Cardiac fibroblast (primary cell): ENCODE measurements around the gene ZNF304.
A peak's percentile ranks its signal among the peaks of the same experiment; 100 is the strongest.

Experiments used
- DNase-seq, 2 donors: peaks; one replicate each; pipeline versions ENCODE4 v3.0.0 to v3.0.0-alpha.2; 2010; ENCODE audit warnings: low read depth in 2 of 2
- H3K4me3 ChIP-seq, 2 donors: replicated peaks in 1 of 2; 1 replicate in 1 of 2; 2 replicates in 1 of 2; pipeline ENCODE4 v1.5.1; 2011; ENCODE audit warnings: low read depth in 2 of 2, low read length in 2 of 2, mild to moderate bottlenecking in 2 of 2, moderate library complexity in 1 of 2
- CTCF ChIP-seq: IDR thresholded peaks from one replicate; pipeline ENCODE4 v1.5.1; 2011; ENCODE audit warnings: low read depth, mild to moderate bottlenecking, low read length, inconsistent platforms

Gene ZNF304

GRCh38 chr19:57314146-57314545, 36.9 kb upstream of the ZNF304 start:
- H3K4me3 ChIP-seq = no peak overlapping the region
- DNase-seq = no peak
- no peak for TF ChIP-seq CTCF

DNA sequence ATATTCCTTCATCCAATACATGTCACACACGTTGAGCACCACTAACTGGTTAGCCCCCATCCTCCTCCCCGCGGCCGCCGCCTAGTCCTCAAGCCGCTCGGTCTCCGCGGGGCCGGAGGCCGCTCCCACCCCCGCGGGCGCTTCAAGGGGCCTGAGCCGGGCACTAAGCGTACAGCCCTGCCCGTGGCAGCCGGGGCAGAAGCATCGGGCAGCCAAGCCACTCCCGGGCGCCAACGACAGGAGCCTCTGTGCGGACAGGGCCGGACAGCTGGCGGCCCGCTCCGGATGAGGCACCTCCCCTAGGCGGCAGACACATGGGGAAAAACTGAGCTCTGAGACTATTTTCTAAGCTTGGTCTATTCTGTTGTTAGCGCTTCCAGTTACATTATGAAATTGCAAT, 33.6 kb upstream of the ZNF304 start:
- DNase-seq = peak in 1 of 2 donors; percentile 12
- TF ChIP-seq CTCF = no peak
- peak overlapping the region; percentile 8 to 16 for H3K4me3 ChIP-seq

DNA sequence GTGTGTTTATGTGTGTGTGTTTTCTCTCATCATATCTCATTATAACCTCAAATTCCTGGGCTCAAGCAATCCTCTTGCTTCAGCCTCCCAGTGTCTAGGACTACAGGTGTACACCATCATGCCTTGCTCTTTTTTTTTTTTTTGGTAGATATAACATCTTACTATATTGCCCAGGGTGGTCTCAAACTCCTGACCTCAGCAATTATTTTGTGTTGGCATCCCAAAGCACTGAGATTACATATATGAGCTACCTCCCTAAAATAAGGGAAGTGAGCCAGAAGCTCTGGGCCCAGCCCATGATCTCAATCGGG, 31.2 kb upstream of the ZNF304 start:
- no peak for TF ChIP-seq CTCF
- peak overlapping the region; percentile 80 to 89 for H3K4me3 ChIP-seq
- no peak for DNase-seq

DNA sequence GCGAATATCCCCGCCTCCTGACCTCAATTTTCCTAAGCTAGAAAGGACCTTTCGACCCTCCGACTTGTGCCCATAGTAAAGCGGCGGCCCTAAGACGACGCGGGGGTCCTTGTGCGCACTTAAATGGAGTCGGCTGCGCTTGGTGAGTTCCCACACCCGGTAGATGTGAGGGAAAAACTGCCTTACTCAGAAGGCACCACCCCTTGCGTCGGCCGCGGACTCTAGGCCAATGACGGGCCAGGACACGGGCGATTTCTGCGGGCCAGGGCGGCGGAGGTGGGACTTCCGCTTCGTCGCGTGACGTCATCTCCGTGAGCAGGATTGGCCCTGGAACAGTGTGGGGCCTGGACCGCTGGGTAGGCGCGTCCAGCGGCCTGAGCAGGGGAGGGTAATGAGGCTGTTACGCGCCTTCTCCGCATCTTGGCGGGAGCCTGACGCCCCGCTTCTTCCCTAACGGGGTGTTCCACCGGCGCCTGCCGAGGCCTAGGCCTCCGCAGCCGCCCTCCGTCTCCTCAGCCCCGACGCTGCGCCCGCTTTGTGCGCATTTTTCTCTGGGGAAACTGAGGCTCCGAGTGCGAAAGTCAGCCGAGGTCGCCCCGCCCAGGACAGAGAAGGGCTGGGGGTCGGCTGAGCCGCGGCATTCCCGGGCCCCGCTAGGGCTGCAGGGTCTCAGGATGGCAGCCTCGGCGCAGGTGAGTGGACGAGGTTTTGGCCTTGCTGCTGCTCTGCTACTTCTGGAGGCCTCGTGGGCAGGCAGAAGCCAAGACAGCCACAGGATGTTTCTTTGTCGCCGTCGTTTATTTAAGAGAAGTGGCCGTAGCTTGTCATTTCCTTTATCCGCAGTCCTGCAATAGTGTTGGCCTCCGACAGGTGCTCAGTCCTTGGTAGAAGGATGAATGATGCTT, 30.6 kb upstream of the ZNF304 start, which contains the start of gene ZNF543:
Gene ZNF543 (plus strand): TSS at position 293 of the 905 bp plus-strand sequence. CDS start 382 bp downstream, at position 675.
- peak; percentile 97 for DNase-seq
- no peak for TF ChIP-seq CTCF

DNA sequence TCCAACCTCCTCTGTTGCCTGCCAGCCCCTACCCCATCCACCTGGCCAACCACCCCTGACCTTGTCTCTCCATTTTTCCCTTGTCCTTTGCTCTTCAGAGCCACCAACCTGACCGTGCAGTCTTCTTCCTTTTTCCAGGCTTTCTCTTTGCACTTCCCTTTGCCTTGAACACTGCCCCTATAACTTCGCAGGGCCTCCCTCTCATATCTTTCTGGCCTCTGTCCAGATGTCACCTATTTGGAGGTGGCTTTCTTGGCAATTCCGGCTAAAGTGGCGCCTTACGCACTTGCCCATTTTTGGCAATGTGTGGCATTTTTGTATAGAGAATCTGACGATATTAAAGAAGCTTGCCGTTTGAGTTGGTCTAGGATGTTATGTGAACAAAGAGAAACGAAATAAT, 30.0 kb upstream of the ZNF304 start:
- no peak for TF ChIP-seq CTCF

More for the DNA sequence above, 30.6 kb upstream of the ZNF304 start, which contains the start of gene ZNF543:
- peak within 1 kb of the TSS; percentile 80 to 89 for H3K4me3 ChIP-seq

DNA sequence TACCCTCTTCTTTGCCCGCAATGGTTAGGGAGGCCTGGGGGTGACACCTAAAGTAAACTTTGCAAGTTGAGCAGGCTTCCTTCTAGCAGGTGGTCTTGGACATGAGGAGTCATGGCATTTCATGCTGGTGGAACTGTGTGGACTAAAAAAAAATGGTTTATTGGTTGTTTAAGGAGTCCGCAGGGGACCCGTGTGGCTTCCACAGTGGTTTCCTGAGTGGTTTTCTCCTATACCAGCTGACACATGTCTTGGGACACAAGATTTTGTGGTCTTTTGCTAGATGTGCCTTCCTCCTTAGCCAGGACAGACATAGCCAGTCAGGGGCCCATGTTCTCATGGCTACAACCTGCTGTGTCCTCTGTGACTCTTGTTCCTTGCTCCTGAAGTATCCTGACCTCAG, 29.3 kb upstream of the ZNF304 start:
- no peak for TF ChIP-seq CTCF
- DNase-seq = no peak
- peak overlapping the region in 1 of 2 donors; percentile 80 for H3K4me3 ChIP-seq

More for the DNA sequence above, 30.0 kb upstream of the ZNF304 start:
- DNase-seq = no peak
- peak overlapping the region; percentile 80 to 89 for H3K4me3 ChIP-seq
